ENCODE data around the gene JARID2. TPM values are rescaled to one million over a fixed set of nuclear protein-coding genes. Genes with fewer than 3 reads are reported as not detected.

The JARID2 gene
- polyA plus RNA-seq, 1 donor (not counting 4 experiments of a cell fraction or from before 2014, with no cell fraction given): 11.0 TPM

DNA sequence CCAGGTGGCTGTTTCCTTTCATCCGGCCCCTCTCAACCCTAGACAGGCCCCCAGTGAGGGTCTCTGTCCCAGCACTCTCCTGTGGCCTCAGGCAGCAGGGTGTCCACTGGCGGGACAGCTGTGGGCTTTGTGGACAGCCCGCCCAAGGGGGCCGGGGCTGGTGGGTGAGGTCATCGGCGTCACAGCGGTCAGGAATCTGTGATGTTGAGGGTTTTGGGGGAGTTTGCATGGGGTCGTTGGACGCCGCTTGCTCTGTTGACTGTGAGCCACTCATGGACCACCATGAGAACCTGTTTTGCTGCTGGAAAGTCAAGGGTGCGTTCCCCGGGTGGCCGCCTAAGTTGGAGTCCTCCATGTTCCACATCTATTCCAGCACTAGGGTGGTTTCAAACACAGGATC is 270.5 kb downstream of the JARID2 start:
- Histone ChIP-seq H3K27ac (ENCODE audit: control insufficient read depth, insufficient read depth, low read length) (no peak overlapping the region), H3K27me3 (ENCODE audit: control insufficient read depth, extremely low read depth, insufficient read depth, low read length) (no peaks in the 10 kb centered on the region), H3K9ac (ENCODE audit: control insufficient read depth, extremely low read depth, insufficient read depth, low read length) (no peak overlapping the region), H3K36me3 (ENCODE audit: control insufficient read depth in 2 of 2, extremely low read depth in 1 of 2, insufficient read depth in 2 of 2, low read length in 2 of 2) (peaks cover 43 to 53% of the 10 kb centered on the region in 2 experiments), H3K4me3 (ENCODE audit: control insufficient read depth in 2 of 3, extremely low read depth in 1 of 3, insufficient read depth in 2 of 3, low read depth in 1 of 3, low read length in 3 of 3) (no peak overlapping the region), H4K20me1 (ENCODE audit: control insufficient read depth, extremely low read depth, insufficient read depth, low read length) (no peaks in the 10 kb centered on the region), H3K9me3 (ENCODE audit: control insufficient read depth, low read depth, low read length) (no peaks in the 10 kb centered on the region), H3K9me1 (ENCODE audit: control insufficient read depth, extremely low read depth, insufficient read depth, low read length) (no peaks in the 10 kb centered on the region), H3K4me2 (ENCODE audit: control insufficient read depth, extremely low read depth, insufficient read depth, low read depth, low read length) (no peak overlapping the region), H2AFZ (ENCODE audit: control insufficient read depth, low read length) (no peak overlapping the region), H3K79me2 (ENCODE audit: control insufficient read depth, insufficient read depth, low read length) (no peaks in the 10 kb centered on the region), H3K4me1 (ENCODE audit: control insufficient read depth, extremely low read depth, insufficient read depth, low read length) (no peaks in the 10 kb centered on the region)
- no peak for TF ChIP-seq EZH2 (IDR thresholded peaks at IDR 0.05; ENCODE audit: low read length)
- FAIRE-seq (no peak), DNase-seq (ENCODE audit: low read depth, low spot score) (no peak)
- dilution Hi-C loops (cut with MboI; ENCODE audit: extremely low pct_ligation_motif_present, low sequenced_read_pairs): no loop called here

DNA sequence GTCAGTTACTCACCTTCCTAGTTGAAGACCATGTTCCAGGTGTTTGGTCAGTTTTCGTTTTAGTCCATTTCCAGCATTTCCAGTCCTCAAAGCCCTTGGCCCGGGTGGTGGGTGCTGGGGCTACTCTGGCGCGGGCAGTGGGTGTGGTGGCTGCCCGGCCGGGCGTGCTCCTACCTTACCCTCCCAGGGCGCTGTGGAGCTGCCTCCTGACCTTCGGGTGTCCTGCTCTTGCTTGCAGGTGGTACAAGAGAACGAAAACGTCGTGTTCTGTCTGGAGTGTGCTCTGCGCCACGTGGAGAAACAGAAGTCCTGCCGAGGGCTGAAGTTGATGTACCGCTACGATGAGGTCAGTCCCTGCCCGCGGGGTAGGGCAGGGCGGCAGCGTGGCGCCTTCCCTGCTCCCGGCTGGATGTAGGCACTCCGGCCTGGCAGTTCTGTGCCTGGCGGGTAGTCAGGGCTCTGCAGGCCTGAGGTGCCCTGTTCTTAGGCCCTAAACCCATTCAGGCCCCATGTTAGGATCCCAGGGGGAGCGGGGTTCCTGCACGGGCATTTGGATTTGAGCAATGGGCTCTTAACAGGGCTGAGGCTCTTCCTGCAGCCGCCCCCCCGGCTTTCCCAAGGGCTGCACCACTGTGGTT is 271.2 kb downstream of the JARID2 start:
- Histone ChIP-seq H3K9me3 (ENCODE audit: control insufficient read depth, low read depth, low read length) (no peaks in the 10 kb centered on the region), H3K4me1 (ENCODE audit: control insufficient read depth, extremely low read depth, insufficient read depth, low read length) (no peaks in the 10 kb centered on the region), H3K4me3 (ENCODE audit: control insufficient read depth in 2 of 3, extremely low read depth in 1 of 3, insufficient read depth in 2 of 3, low read depth in 1 of 3, low read length in 3 of 3) (no peak overlapping the region), H4K20me1 (ENCODE audit: control insufficient read depth, extremely low read depth, insufficient read depth, low read length) (no peaks in the 10 kb centered on the region), H3K79me2 (ENCODE audit: control insufficient read depth, insufficient read depth, low read length) (no peaks in the 10 kb centered on the region), H3K9me1 (ENCODE audit: control insufficient read depth, extremely low read depth, insufficient read depth, low read length) (no peaks in the 10 kb centered on the region), H3K27me3 (ENCODE audit: control insufficient read depth, extremely low read depth, insufficient read depth, low read length) (no peaks in the 10 kb centered on the region), H3K9ac (ENCODE audit: control insufficient read depth, extremely low read depth, insufficient read depth, low read length) (no peak overlapping the region), H3K27ac (ENCODE audit: control insufficient read depth, insufficient read depth, low read length) (no peak overlapping the region), H3K4me2 (ENCODE audit: control insufficient read depth, extremely low read depth, insufficient read depth, low read depth, low read length) (no peak overlapping the region), H2AFZ (ENCODE audit: control insufficient read depth, low read length) (no peak overlapping the region), H3K36me3 (ENCODE audit: control insufficient read depth in 2 of 2, extremely low read depth in 1 of 2, insufficient read depth in 2 of 2, low read length in 2 of 2) (peaks cover 44 to 54% of the 10 kb centered on the region in 2 experiments)
- no peak for TF ChIP-seq EZH2 (IDR thresholded peaks at IDR 0.05; ENCODE audit: low read length)
- TF ChIP-seq, protein P1, sequence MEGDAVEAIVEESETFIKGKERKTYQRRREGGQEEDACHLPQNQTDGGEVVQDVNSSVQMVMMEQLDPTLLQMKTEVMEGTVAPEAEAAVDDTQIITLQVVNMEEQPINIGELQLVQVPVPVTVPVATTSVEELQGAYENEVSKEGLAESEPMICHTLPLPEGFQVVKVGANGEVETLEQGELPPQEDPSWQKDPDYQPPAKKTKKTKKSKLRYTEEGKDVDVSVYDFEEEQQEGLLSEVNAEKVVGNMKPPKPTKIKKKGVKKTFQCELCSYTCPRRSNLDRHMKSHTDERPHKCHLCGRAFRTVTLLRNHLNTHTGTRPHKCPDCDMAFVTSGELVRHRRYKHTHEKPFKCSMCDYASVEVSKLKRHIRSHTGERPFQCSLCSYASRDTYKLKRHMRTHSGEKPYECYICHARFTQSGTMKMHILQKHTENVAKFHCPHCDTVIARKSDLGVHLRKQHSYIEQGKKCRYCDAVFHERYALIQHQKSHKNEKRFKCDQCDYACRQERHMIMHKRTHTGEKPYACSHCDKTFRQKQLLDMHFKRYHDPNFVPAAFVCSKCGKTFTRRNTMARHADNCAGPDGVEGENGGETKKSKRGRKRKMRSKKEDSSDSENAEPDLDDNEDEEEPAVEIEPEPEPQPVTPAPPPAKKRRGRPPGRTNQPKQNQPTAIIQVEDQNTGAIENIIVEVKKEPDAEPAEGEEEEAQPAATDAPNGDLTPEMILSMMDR (optimal IDR thresholded peaks at IDR 0.05 in 1 of 3, IDR thresholded peaks at IDR 0.05 in 1 of 3, conservative IDR thresholded peaks at IDR 0.05 in 1 of 3; ENCODE audit: extremely low read depth in 1 of 3, insufficient read depth in 2 of 3, low read length in 3 of 3): no peak
- no peak for DNase-seq (ENCODE audit: low read depth, low spot score)
- FAIRE-seq: no peak
- dilution Hi-C loops (cut with MboI; ENCODE audit: extremely low pct_ligation_motif_present, low sequenced_read_pairs): no loop called here

DNA sequence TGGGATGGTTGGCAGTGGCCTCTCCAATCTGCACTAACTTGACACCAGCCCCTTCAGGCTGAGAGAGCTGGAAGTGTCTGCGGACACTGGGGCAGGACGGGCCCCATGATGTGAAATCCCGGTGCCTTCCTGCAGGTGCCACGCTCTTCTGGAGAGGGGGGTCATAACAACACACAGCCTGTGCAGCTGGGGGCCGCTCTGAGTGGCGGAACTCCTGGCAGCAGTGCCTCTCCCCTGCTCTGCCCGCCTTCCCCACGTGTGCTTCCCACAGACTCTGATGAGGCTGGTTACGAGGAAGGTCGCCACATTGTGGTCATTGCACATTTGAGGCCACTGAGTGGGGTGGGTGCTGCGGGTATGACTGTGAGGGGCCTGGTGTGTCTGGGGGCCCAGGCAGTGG is 271.7 kb downstream of the JARID2 start:
- H3K27me3 ChIP-seq (ENCODE audit: control insufficient read depth, extremely low read depth, insufficient read depth, low read length): no peaks in the 10 kb centered on the region

More for the DNA sequence above, 271.7 kb downstream of the JARID2 start:
- no peak overlapping the region for H3K4me3 ChIP-seq (ENCODE audit: control insufficient read depth in 2 of 3, extremely low read depth in 1 of 3, insufficient read depth in 2 of 3, low read depth in 1 of 3, low read length in 3 of 3)
- H4K20me1 ChIP-seq (ENCODE audit: control insufficient read depth, extremely low read depth, insufficient read depth, low read length): no peaks in the 10 kb centered on the region
- no peaks in the 10 kb centered on the region for H3K4me1 ChIP-seq (ENCODE audit: control insufficient read depth, extremely low read depth, insufficient read depth, low read length)
- FAIRE-seq (no peak), DNase-seq (ENCODE audit: low read depth, low spot score) (no peak)
- H2AFZ ChIP-seq (ENCODE audit: control insufficient read depth, low read length): no peak overlapping the region
- no peak for TF ChIP-seq EZH2 (IDR thresholded peaks at IDR 0.05; ENCODE audit: low read length)
- no peak overlapping the region for H3K4me2 ChIP-seq (ENCODE audit: control insufficient read depth, extremely low read depth, insufficient read depth, low read depth, low read length)
- H3K9ac ChIP-seq (ENCODE audit: control insufficient read depth, extremely low read depth, insufficient read depth, low read length): no peak overlapping the region
- H3K9me3 ChIP-seq (ENCODE audit: control insufficient read depth, low read depth, low read length): no peaks in the 10 kb centered on the region
- H3K79me2 ChIP-seq (ENCODE audit: control insufficient read depth, insufficient read depth, low read length): no peaks in the 10 kb centered on the region
- H3K9me1 ChIP-seq (ENCODE audit: control insufficient read depth, extremely low read depth, insufficient read depth, low read length): no peaks in the 10 kb centered on the region
- dilution Hi-C loops (cut with MboI; ENCODE audit: extremely low pct_ligation_motif_present, low sequenced_read_pairs): no loop called here
- H3K27ac ChIP-seq (ENCODE audit: control insufficient read depth, insufficient read depth, low read length): no peak overlapping the region
- H3K36me3 ChIP-seq (ENCODE audit: control insufficient read depth in 2 of 2, extremely low read depth in 1 of 2, insufficient read depth in 2 of 2, low read length in 2 of 2): peaks cover 46 to 56% of the 10 kb centered on the region in 2 experiments

Data from keratinocyte (primary cell).